Left cardiac atrium (tissue), 4 donors: ENCODE results near the gene ANKRD34A. TPM values are rescaled to one million over a fixed set of nuclear protein-coding genes. Genes with fewer than 3 reads are reported as not detected.

Experiments used
- ATAC-seq, 2 donors: fragments of 200-7000 bp; cut with Tn5 transposase; one replicate each; pipeline ENCODE4 v1.9.1; 2020; ENCODE audit warnings: mild to moderate bottlenecking in 2 of 2, moderate library complexity in 2 of 2
- DNase-seq: peaks from one replicate; pipeline ENCODE4 v3.0.0-alpha.2; 2020
- intact Hi-C, 2 donors: fragments of 100-400 bp; cut with DNase I; formaldehyde crosslinking; loops; one replicate each; pipeline versions ENCODE4 v1.14.1 to v1.15.1; 2022 to 2023
- total RNA-seq, 2 donors: library from RNA; stranded (reverse); fragmentation: NEBNext Ultra II Directional; extraction: Animal tissue kit (Norgen Biotek cat#: 25700); gene quantifications; one replicate each; pipeline ENCODE4 v1.2.1, GENCODE V29; 2021
- donor health status: DM: no; HTN: yes; CAD: no.
- donor health status: DM: no; HTN: yes; CAD: no; lungs with severe emphysema.
- donor health status: DM: yes; HTN: yes; CAD: no.
- donor health status: Dilated cardiomyopathy.

The ANKRD34A gene
- total RNA-seq, 2 donors from 2014 or later, result 0.94 to 1.8 TPM

DNA sequence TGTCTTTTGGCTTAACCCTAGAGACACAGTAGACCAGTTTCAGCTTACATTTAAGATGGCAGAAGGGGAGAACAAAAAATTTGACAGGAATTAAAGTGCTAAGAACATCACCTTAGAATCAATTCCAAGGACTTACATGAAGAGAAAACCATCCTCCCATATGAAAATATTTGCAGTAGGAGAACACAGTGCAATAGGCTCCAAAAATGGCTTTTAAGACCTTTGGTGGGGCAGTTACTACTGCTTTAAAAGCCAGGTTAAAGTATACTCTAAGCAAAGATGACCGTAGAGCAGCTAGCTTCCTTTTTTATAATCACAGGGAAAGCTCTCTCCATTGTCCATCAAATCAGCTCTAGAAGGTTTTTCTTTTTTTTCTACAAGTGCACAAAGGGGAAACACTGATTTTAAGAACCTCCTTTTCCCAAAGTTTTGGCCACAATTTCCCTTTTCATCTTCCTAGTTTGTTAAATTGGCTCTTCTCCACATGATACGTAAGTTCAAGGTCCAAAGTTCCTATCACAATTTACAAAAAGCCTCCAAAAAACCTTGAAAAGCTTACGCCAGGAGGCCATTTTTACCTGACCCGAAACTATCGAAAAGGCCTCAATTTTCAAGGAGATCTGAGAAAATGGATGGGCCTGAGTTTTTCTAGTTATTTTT, 28.7 kb upstream of the ANKRD34A start:
- DNase-seq, result no peak
- intact Hi-C loops, result no loop called here
- ATAC-seq, result no peak

- ATAC-seq (no peak), DNase-seq (no peak)
- intact Hi-C loops, result no loop called here
These were observed 28.1 kb upstream of the ANKRD34A start for GRCh38 chr1:145992502-145992936.

DNA sequence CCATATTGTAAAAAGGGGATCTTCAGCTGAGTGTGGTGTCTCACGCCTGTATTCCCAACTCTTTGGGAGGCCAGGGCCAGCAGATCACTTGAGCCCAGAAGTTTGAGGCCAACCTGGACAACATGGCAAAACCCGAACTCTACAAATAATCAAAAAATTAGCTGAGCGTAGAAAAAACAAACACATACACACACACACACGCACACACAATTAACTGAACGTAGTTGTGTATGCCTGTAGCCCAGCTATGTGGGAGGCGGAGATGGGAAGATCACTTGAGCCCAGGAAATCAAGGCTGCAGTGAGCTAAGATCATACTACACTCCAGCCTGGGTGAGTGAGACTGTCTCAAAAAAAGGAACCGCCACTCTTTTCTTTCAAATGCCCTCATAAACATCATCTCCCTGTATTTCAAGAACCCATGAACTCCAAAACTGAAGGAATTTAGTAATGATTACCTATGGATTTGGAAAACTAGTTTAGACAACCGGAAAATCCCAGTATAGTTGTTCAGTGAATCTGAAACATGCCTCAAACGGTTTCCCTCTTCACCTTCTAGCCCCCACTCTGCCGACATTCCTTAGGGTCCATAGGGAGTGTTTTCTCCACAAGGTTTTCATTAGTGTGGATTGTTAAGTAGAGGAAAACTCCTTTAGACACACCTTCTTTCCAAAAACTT, 27.5 kb upstream of the ANKRD34A start:
- no peak for DNase-seq
- peak in 1 of 2 donors; percentile 1 for ATAC-seq
- intact Hi-C loops, result no loop called here

DNA sequence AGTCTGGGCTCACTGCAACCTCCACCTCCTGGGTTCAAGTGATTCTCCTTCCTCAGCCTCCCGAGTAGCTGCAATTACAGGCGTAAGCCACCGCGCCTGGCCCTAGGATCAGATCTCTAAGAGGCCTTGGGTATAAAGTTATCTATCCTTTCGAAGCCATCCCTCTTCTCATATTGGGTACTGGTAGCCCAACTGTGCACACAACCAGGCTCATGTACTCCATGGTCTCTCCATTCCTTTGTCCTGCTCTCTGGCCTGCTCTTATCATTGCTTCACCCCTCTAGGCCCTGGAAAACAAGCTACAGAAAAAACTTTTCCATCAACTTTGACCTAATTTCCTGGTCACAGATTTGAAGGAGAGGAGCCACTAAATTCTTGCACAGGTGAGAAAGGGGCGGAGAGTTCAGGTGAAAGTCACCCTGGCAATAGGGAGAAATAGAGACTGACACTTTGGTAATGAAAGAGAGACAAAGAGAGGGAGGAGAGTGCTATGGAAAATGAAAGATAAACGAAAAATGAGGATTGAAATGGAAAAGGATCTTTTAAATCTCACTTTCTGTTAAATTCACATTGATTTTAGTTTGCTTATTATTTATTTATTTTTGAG, 26.0 kb upstream of the ANKRD34A start:
- peak; percentile 10 to 13 for ATAC-seq
- no peak for DNase-seq
- intact Hi-C loops, result no loop called here

DNA sequence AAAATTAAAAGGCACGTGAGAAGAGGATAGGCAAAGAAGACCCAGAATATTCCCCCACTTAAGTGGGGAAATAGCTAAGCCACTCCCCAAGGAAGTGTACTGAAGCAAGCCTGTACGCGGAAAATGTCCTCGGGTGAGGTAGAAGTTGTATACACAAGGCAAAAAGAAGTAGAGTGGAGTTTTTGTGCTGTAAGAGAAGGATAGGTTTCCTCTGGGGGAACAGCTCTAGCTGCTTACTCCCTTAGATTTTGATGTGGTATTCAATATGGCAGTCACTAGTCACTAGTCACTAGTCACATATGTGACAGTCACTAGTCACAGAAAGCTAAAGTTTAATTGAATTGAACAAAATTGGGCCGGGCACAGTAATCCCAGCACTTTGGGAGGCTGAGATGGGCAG, 24.4 kb upstream of the ANKRD34A start:
- DNase-seq, result no peak
- ATAC-seq, result no peak
- intact Hi-C loops, result no loop called here

DNA sequence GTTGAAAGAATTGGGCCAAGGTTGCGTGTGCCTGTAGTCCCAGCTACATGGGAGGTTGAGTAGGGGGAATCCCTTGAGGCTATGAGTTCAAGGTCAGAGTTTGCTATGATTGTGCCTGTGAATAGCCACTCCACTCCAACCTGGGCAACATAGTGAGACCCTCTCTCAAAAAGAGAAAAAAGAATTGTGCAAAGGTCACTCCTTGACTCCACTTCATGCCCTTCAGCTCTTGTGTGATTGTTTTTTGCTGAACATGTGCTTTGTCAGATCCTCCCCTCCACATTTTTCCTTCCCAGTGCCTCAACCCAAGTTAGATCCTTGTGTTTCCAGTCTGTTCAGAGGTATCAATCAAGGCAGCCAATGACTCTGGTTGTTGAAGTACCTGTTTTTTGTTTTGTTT, 23.6 kb upstream of the ANKRD34A start:
- DNase-seq (no peak), ATAC-seq (no peak)
- intact Hi-C loops, result no loop called here

GRCh38 chr1:145986551-145986950, 22.2 kb upstream of the ANKRD34A start:
- intact Hi-C loops, result no loop called here
- no peak for DNase-seq
- no peak for ATAC-seq

GRCh38 chr1:145985502-145986439, 21.4 kb upstream of the ANKRD34A start:
- DNase-seq, result peak; percentile 56

GRCh38 chr1:145985129-145985501, 20.7 kb upstream of the ANKRD34A start:
- intact Hi-C loops, result no loop called here
- peak; percentile 1 to 4 for ATAC-seq
- DNase-seq, result no peak

More at GRCh38 chr1:145985502-145986439, 21.4 kb upstream of the ANKRD34A start:
- ATAC-seq, result peak; percentile 57
- intact Hi-C loops, result no loop called here

- intact Hi-C loops, result no loop called here
- DNase-seq (no peak), ATAC-seq (no peak)
These were observed 19.8 kb upstream of the ANKRD34A start for GRCh38 chr1:145983960-145984830.

- peak; percentile 45 for DNase-seq
- intact Hi-C loops, result no loop called here
- ATAC-seq, result peak in 1 of 2 donors; percentile 2
These were observed 18.9 kb upstream of the ANKRD34A start for GRCh38 chr1:145983206-145983675.

- intact Hi-C loops, result no loop called here
- ATAC-seq (no peak), DNase-seq (peak; percentile 53)
These were observed 17.8 kb upstream of the ANKRD34A start for GRCh38 chr1:145982010-145982723.

DNA sequence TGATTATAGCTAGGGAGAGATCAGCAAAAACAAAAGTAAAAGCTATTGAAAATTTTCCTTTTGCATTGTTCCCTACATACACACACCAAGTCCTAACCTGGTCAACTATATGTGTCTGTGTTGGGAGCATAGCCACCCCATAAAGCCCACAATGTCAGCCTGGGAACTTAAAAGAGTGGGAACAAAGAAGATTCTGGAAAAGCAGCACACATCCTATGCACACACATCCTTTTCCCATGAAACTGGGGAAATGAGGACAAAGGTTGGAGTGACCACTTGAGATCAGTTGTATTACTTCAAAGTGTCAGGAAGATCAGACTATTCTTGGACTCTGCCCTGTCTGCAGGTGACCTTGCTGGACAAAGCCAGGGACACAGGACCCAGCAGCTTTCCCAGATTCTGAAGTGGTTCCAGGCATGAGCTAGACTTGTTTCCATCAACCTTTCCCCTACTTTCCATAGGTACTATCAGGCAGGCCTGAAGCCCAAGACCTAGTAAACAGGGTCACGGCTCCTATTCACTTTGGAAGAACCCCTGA, 16.2 kb upstream of the ANKRD34A start:
- ATAC-seq (peak in 1 of 2 donors; percentile 7), DNase-seq (peak; percentile 40)
- intact Hi-C loops, result no loop called here

GRCh38 chr1:145979746-145980456, 15.5 kb upstream of the ANKRD34A start:
- DNase-seq (no peak), ATAC-seq (peak; percentile 3 to 8)
- intact Hi-C loops, result loop anchor here (2.0 to 5.0 kb wide), 2 partner anchors 17 to 32 kb away; partner anchors contain the start of gene TXNIP (in 1 of the 2)

GRCh38 chr1:145978854-145979745, 14.7 kb upstream of the ANKRD34A start:
- intact Hi-C loops, result loop anchor here (2.0 to 5.0 kb wide), 2 partner anchors 18 to 33 kb away; partner anchors contain the start of gene TXNIP (in 1 of the 2)
- ATAC-seq, result peak; percentile 95
- peak; percentile 94 for DNase-seq

- no peak for ATAC-seq
- intact Hi-C loops, result loop anchor here (2.0 to 5.0 kb wide), 2 partner anchors 18 to 34 kb away; partner anchors contain the start of gene TXNIP (in 1 of the 2)
These were observed 14.1 kb upstream of the ANKRD34A start for GRCh38 chr1:145978471-145978853.

More at GRCh38 chr1:145978471-145978853, 14.1 kb upstream of the ANKRD34A start:
- no peak for DNase-seq
